T-helper 2 cell treated with Interferon-gamma antibody and Interleukin-4, amounts not matched to agents 5 μg/mL and 100 μg/mL, for 36 hours (primary cell): ENCODE results near the gene KCMF1.
A peak's percentile ranks its signal among the peaks of the same experiment; 100 is the strongest.

Source experiments
- DNase-seq: peaks from one replicate; pipeline ENCODE4 v3.0.0; 2021; ENCODE audit warnings: low spot score
- H3K27ac Mint-ChIP-seq: one replicate; pipeline ENCODE4 v1.8.0; 2021; ENCODE audit warnings: mild to moderate bottlenecking, mixed read lengths
- H3K27me3 Mint-ChIP-seq: one replicate; pipeline ENCODE4 v1.8.0; 2021; ENCODE audit warnings: low read depth, mixed read lengths
- H3K36me3 Mint-ChIP-seq: one replicate; pipeline ENCODE4 v1.8.0; 2021; ENCODE audit warnings: low read depth, mixed read lengths
- H3K4me1 Mint-ChIP-seq: one replicate; pipeline ENCODE4 v1.8.0; 2021; ENCODE audit warnings: low read depth, mixed read lengths
- H3K4me3 Mint-ChIP-seq: one replicate; pipeline ENCODE4 v1.8.0; 2022; ENCODE audit warnings: mild to moderate bottlenecking, moderate library complexity, mixed read lengths
- H3K9me3 Mint-ChIP-seq: one replicate; pipeline ENCODE4 v1.8.0; 2021; ENCODE audit warnings: mixed read lengths

The KCMF1 gene

DNA sequence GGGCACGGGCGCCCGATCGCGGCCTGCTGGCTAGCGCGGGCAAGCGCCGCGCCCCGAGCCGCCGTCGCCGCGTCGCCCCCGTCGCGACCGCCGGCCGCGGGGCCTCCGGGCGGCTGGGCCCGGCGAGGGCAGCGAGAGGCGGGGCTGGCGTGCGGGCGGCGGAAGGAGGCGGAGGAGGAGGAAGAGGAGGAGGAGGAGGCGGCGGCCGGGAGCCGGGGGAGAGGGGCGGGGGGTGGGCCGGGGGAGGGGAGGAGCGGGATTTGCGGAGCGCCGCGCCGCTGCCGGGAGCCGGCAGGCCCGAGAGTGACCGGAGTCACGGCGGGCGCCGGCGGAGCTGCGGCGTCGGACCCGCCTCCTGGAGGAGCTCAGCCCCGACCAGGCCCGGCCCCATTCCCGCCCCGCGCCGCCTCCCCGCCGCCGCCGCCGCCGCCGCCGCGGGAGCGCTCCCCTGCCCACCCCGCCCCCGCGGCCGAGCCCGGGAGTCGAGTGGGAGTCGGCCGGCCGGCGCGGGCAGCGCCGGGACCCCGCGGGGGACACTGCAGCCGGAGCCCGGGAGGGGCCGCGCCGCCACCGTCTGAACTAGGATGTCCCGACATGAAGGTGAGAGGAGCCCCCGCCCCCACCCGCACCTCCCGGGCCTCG lies at the start of gene KCMF1:
TSS of gene KCMF1 (plus strand) at position 294 of the 642 bp plus-strand sequence. CDS start at position 585, 291 bp downstream.
- peak; percentile 79 for DNase-seq
- Mint-ChIP-seq H3K27me3 (no peaks in the 10 kb centered on the region), H3K36me3 (peaks cover 37% of the 10 kb centered on the region), H3K27ac (peak within 1 kb of the TSS; percentile 98), H3K4me3 (peak within 1 kb of the TSS; percentile 93), H3K4me1 (peaks cover 37% of the 10 kb centered on the region), H3K9me3 (no peaks in the 10 kb centered on the region)

DNA sequence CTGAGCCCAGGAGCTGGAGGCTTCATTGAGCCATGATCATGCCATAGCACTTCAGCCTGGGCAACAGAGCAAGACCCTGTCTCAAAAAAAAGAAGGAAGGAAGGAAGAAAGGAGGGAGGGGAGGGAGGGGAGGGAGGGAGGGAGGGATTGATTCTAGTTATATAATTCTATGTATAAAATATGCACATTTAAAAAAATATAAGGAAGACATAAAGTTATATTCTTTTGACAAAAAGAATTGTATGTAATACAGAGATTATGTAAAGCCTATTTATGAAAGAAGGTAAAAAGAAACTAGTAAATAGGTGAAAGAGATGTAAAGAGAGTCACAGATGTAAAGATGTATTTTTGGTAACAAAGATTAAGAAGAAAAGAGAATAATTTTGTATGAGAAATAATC lies 48.0 kb upstream of the KCMF1 start:
- H3K4me1 Mint-ChIP-seq, result peaks cover 55% of the 10 kb centered on the region

DNA sequence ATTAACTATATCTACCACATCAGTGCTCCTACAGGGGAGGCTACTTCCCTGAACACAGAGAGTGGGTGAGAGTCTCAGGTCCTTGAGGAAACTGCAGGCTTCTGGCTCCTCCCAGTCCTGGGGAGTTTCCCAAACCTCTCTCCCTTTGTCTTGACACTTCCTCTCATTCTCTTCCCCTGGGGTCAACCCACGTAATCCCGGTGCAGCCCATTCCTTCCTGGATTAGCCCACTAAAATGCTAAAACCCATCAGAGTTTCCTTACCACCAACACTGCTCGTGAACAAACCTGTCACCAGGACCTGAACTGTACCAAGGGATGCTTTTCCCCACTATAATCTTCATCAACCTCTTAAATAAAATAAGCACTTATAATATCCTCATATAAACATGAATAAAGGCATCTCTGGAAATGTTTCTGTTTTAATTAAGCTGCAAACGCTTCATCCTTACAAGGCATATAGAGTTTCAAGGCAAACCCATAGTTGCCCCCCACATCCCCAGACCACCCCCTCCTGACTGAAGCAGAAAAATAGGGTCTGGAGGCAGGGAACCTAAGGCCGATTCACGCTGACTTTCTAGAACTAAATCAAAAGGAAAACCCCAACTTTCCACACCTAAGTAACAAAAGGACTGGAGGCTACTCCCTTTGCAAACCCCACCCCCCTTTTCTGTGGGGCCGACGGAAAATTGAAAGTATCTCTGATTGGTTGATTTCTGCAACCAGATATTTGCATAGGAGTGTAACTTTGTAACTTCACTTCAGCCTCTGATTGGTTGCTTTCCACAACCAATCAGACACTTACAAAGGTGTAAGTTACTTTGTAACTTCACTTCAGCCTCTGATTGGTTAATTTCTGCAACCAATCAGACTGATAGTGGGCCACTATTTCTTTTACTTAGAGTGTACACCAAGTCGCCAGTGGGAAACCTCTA lies 46.5 kb upstream of the KCMF1 start:
- Mint-ChIP-seq H3K9me3 (peaks cover 5% of the 10 kb centered on the region), H3K4me1 (peaks cover 45% of the 10 kb centered on the region)
- peak; percentile 77 for DNase-seq

More for the DNA sequence above, 48.0 kb upstream of the KCMF1 start:
- H3K4me3 Mint-ChIP-seq, result peak overlapping the region; percentile 25
- peaks cover 5% of the 10 kb centered on the region for H3K9me3 Mint-ChIP-seq
- H3K27me3 Mint-ChIP-seq, result no peaks in the 10 kb centered on the region
- DNase-seq, result no peak
- H3K27ac Mint-ChIP-seq, result peak overlapping the region; percentile 70
- peaks cover 7% of the 10 kb centered on the region for H3K36me3 Mint-ChIP-seq

DNA sequence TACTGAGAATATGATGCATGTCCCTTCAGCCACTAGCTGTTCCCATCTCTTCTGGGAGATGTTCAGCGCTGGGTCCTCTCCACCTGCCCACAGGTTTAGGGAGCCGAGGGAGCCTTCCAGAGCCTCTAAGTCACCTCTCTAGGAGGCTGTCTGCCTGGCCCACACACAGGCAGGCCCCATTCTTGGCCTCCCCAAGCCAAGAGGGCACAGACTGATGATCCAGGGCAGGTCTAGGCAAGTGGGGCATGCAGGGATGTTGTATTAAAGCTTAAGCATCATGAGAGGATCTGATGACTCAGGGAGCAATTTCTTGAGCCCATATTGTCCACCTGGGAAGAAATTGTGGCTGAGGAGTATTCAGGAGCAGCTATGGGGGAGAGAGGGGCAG lies 45.6 kb upstream of the KCMF1 start:
- Mint-ChIP-seq H3K4me1 (peaks cover 39% of the 10 kb centered on the region), H3K4me3 (peak overlapping the region; percentile 90), H3K9me3 (peaks cover 5% of the 10 kb centered on the region), H3K36me3 (peaks cover 5% of the 10 kb centered on the region), H3K27ac (peak overlapping the region; percentile 91), H3K27me3 (no peaks in the 10 kb centered on the region)
- no peak for DNase-seq

More for the DNA sequence above, 46.5 kb upstream of the KCMF1 start:
- Mint-ChIP-seq H3K36me3 (peaks cover 6% of the 10 kb centered on the region), H3K27ac (peak overlapping the region; percentile 91), H3K4me3 (peak overlapping the region; percentile 81), H3K27me3 (no peaks in the 10 kb centered on the region)

DNA sequence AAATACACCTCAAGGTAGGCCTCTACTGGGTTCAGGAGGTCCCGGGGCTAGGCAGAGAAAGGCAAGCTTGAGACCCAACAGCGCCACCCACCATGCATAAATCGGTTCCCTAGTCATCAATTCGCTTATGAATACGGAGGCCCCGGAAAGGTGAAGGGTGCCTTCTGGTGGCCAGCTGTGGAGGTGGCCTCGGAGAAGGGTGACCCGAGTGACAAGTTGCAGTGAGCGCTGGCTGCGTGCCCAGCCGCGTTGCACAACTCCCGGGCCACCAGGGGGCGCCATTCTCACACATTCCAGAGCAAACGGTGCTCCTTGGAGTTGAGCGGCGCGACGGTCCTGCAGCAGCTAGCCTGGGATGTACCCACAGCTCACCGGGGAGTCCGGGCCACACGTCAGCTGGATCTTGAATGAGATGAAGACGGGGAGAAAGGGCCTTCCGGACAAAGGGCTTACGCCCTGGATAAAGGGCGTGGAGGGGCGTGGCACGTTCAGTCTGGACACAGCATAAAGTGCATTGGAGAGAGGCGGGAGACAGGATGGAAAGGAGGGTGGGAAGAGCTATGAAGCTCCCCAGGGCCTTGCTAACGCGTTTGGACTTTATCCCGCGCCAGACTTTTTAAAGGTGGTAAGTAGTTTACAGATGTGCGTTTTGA lies 45.1 kb upstream of the KCMF1 start:
- peaks cover 38% of the 10 kb centered on the region for H3K4me1 Mint-ChIP-seq
- H3K27ac Mint-ChIP-seq, result peak overlapping the region; percentile 91
- H3K36me3 Mint-ChIP-seq, result peaks cover 5% of the 10 kb centered on the region
- DNase-seq, result peak; percentile 99
- peaks cover 5% of the 10 kb centered on the region for H3K9me3 Mint-ChIP-seq
- H3K4me3 Mint-ChIP-seq, result peak overlapping the region; percentile 90
- H3K27me3 Mint-ChIP-seq, result no peaks in the 10 kb centered on the region

DNA sequence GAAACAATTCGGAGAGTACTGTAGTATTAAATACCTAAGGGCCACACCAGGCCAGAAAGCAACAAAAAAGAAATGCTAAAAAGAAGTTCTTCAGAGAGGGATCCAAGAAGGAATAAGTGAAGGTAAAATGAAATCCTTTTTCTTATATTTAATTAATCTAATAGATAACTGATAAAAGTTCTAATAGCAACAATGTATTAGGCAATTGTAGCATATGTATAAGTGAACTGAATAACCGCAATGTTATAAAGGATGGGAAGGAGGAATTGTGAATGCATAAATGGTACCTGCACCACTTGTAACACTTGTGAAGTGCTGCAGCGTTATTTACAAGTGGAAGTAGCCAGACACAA lies 43.7 kb upstream of the KCMF1 start:
- H3K36me3 Mint-ChIP-seq, result peaks cover 5% of the 10 kb centered on the region
- H3K27me3 Mint-ChIP-seq, result no peaks in the 10 kb centered on the region
- H3K4me3 Mint-ChIP-seq, result peak overlapping the region; percentile 90
- H3K4me1 Mint-ChIP-seq, result peaks cover 48% of the 10 kb centered on the region
- H3K9me3 Mint-ChIP-seq, result peaks cover 5% of the 10 kb centered on the region
- peak overlapping the region; percentile 91 for H3K27ac Mint-ChIP-seq
- no peak for DNase-seq

DNA sequence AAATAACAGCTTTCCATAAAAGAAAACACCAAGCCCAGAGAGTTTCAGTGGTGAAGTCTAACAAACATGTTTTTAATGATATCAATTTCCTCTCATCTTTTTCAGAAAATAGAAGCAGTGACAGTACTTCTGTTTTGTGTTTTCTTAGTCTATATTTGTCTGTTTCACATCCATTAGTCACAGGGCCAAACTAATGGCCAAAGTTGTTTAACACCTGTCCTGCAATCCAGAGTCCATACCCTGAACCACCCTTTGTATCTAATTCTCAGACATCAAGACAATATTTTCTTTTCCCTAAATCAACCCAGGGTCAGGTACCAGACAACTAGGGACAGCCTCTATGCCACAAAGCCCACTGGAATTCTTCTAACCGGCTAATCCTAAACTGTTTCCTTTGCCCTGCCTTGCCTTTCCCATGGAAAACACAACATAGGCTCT lies 39.6 kb upstream of the KCMF1 start:
- no peaks in the 10 kb centered on the region for H3K27me3 Mint-ChIP-seq
- peaks cover 15% of the 10 kb centered on the region for H3K36me3 Mint-ChIP-seq
- peak overlapping the region; percentile 56 for H3K27ac Mint-ChIP-seq
- H3K4me3 Mint-ChIP-seq, result peak overlapping the region; percentile 42
- DNase-seq, result no peak
- H3K9me3 Mint-ChIP-seq, result no peaks in the 10 kb centered on the region
- H3K4me1 Mint-ChIP-seq, result peaks cover 37% of the 10 kb centered on the region

DNA sequence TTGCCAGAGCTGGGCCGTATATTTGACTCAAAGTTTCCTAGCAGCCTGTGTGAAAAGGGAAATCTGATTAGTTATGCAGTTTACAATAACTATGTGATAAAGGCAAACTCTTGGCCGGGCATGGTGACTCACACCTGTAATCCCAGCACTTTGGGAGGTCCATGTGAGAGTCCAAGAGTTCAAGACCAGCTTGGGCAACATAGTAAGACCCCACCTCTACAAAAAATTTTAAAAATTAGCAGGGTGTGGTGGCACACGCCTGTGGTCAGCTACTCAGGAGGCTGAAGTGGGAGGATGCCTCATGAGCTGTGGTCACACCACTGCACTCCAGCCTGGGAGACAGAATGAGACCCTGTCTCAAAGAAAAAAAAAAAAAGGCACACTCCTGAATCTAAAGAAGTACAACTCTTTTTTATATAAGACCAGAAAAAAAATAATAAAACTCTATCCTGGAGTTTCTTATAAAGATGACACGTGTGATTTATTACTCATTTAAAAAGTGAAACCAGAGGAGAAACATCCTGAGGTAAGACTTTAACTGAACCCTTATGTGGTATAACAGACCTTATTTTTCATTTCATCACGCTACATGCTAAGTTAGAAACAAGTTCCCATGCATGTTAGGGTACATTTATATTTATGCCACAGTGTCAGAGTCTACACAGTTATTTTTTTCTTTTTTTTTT lies 32.6 kb upstream of the KCMF1 start:
- peaks cover 55% of the 10 kb centered on the region for H3K4me1 Mint-ChIP-seq
- DNase-seq, result peak; percentile 70
- H3K27ac Mint-ChIP-seq, result peak overlapping the region; percentile 96
- H3K9me3 Mint-ChIP-seq, result no peaks in the 10 kb centered on the region
- H3K36me3 Mint-ChIP-seq, result peaks cover 34% of the 10 kb centered on the region
- no peaks in the 10 kb centered on the region for H3K27me3 Mint-ChIP-seq
- peak overlapping the region; percentile 78 for H3K4me3 Mint-ChIP-seq

DNA sequence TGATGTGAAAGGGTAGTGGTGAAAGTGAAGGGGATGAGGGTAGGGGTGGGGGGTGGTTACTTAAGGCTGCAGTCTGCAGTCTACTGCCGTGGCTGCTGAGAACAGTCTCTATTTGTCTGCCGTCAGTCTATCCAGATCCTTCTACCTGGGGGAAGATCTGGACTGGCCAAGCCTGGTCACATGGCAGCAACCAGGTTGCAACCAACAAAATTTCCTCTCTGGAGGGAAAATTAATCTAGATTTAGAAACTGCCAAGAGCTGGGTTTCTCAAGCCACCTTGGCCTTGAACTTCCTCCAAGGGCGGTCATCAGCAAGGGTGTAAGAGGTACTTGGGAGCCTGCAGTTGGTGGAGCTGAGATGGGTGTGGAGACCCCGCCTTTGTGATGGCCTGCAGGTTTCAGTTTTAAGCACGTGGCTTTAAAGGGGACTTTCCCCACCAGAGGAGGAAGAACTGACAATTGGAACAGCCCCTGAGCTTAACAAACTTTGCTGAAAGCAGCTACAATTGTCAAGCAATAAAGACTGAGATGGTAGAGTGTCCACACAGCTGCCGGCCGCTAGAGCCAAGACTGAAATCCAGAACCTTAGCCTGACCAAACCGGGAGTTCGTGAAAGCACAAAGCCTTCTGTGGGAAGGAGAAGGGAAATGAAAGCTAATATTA lies 31.4 kb upstream of the KCMF1 start:
- Mint-ChIP-seq H3K4me1 (peaks cover 57% of the 10 kb centered on the region), H3K27me3 (no peaks in the 10 kb centered on the region), H3K4me3 (peak overlapping the region; percentile 78), H3K36me3 (peaks cover 40% of the 10 kb centered on the region), H3K9me3 (no peaks in the 10 kb centered on the region), H3K27ac (peak overlapping the region; percentile 96)
- DNase-seq, result peak; percentile 86

DNA sequence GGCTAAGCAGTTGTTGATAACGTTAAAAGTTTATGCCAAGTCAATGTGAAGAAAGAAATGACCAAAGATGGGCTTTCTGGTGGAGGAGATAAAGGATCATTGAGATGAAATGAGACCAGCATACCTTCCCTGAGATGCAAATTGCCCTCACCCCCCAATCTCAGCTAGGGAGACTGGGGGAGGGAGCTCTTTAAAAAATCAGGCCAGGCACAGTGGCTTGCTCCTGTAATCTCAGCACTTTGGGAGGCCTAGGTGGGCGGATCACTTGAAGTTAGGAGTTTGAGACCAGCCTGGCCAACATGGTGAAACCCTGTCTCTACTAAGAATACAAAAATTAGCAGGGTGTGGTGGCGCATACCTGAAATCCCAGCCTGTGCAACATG lies 30.9 kb upstream of the KCMF1 start:
- no peak for DNase-seq
- Mint-ChIP-seq H3K4me3 (peak overlapping the region; percentile 78), H3K36me3 (peaks cover 45% of the 10 kb centered on the region), H3K9me3 (no peaks in the 10 kb centered on the region), H3K4me1 (peaks cover 62% of the 10 kb centered on the region), H3K27me3 (no peaks in the 10 kb centered on the region), H3K27ac (peak overlapping the region; percentile 96)

DNA sequence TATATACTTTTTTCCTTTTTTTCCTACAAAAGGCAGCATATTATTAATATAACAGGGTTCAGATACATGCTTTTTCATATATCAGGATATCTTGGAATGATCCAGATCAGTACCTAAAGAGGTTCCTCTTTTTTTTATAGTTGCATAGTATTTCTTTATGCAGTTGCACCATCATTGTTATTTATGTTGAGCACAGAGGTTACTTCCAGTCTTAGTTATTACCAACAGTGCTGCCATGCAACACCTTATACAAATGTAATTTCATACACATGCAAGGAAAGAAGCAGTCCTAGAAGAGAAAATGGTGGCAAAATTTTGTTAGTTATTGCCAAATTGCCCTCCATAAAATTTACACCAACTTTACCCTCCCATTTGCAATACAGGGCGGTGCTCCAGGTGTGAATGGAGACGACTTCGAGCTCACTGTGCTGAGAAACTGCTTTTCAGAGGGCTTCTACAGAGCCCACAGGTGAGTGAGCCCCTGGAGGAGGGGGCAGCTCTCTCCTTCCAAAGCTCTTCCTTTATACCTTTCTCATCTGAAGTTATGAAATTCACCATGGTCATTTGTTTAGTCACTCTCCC lies 30.0 kb upstream of the KCMF1 start:
- Mint-ChIP-seq H3K9me3 (no peaks in the 10 kb centered on the region), H3K4me3 (no peak overlapping the region), H3K27ac (no peak overlapping the region), H3K27me3 (no peaks in the 10 kb centered on the region), H3K36me3 (peaks cover 45% of the 10 kb centered on the region), H3K4me1 (peaks cover 69% of the 10 kb centered on the region)
- DNase-seq, result no peak

DNA sequence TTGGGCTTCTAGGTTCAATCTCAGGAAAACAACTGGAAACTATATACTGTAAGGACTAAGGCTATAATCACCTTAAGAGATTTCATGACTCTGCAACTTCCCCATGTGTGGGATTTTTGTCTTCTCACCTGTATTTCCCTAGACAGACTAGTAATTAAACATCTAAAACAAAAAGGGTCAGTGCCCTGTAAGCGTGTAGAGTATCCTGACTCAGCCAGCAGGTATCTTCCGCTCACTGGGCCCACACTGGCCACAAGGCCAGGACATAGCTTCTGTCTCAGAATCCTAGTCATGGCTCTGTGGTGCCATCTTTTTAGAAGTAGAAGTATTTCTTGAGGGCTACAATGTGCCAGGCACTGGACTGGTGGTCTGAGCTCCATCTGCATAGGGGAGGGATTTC lies 28.8 kb upstream of the KCMF1 start:
- H3K9me3 Mint-ChIP-seq, result no peaks in the 10 kb centered on the region
- no peak for DNase-seq
- peaks cover 36% of the 10 kb centered on the region for H3K36me3 Mint-ChIP-seq
- H3K4me3 Mint-ChIP-seq, result no peak overlapping the region
- peaks cover 69% of the 10 kb centered on the region for H3K4me1 Mint-ChIP-seq
- H3K27ac Mint-ChIP-seq, result peak overlapping the region; percentile 23
- H3K27me3 Mint-ChIP-seq, result no peaks in the 10 kb centered on the region

DNA sequence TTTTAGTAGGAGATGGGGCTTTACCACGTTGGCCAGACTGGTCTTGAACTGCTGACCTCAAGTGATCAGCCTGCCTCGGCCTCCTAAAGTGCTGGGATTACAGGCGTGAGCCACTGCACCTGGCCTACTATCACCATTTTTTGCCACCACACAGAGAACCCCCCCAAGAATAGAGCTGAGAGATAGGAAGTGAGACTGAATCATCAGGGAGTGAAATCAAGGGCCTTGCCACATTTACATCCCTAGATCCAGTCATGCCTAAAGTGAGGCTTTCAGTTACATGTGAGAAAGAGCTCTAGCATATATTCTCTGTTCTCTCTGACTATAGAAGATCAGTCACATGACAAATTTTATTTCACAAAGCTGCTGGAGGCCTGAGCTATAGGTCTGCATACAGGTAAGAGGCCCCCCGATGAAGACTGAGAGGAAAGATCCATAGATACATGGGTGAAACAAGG lies 28.0 kb upstream of the KCMF1 start:
- peaks cover 35% of the 10 kb centered on the region for H3K36me3 Mint-ChIP-seq
- H3K27me3 Mint-ChIP-seq, result no peaks in the 10 kb centered on the region
- peak overlapping the region; percentile 42 for H3K27ac Mint-ChIP-seq
- no peaks in the 10 kb centered on the region for H3K9me3 Mint-ChIP-seq
- peaks cover 67% of the 10 kb centered on the region for H3K4me1 Mint-ChIP-seq
- no peak overlapping the region for H3K4me3 Mint-ChIP-seq
- DNase-seq, result no peak
